Measurements from ENCODE around the gene CRYBG1. TPM values are rescaled to one million over a fixed set of nuclear protein-coding genes. Genes with fewer than 3 reads are reported as not detected.

The CRYBG1 gene
- polyA plus RNA-seq (2011; rRNA removed) (0.75 and 1.4 TPM in 2 replicates), polyA minus RNA-seq (2011; rRNA and poly(A)+ RNA removed) (1.7 TPM in 2 replicates)

GRCh38 chr6:106360410-106360988, at the start of gene CRYBG1:
Gene CRYBG1, plus strand, starts transcription at chr6:106360717. Its CDS starts 192 bp downstream, at chr6:106360909.
- no peak for DNase-seq (ENCODE audit: low read depth)

GRCh38 chr6:106315765-106316374, 44.6 kb upstream of the CRYBG1 start:
- POLR2A ChIA-PET: no interaction called here
- Histone ChIP-seq H3K27me3 (ENCODE audit: control insufficient read depth, insufficient read depth, low read length) (no peaks in the 10 kb centered on the region), H3K4me3 (ENCODE audit: low read depth, low read length) (no peak overlapping the region), H3K36me3 (ENCODE audit: control insufficient read depth, insufficient read depth, low read length) (peaks cover 2% of the 10 kb centered on the region; the same call in 1 of the 2 replicates)
- DNase-seq (ENCODE audit: low read depth): no peak
- CTCF ChIA-PET: interaction anchor here (0.6 to 0.9 kb wide), 2 partner anchors 11 to 599 kb away, joined by 3 to 4 read pairs; no protein-coding TSS in a partner anchor
- no peak for TF ChIP-seq CTCF (IDR thresholded peaks at IDR 0.05; ENCODE audit: insufficient read depth, low read depth, low read length)

More at GRCh38 chr6:106360410-106360988, at the start of gene CRYBG1:
- CTCF ChIA-PET: interaction anchor here (0.6 to 5.0 kb wide), 22 partner anchors 10 to 1272 kb away, joined by 3 to 33 read pairs (median 4); partner anchors contain the start of gene ATG5
- peak within 1 kb of the TSS; percentile 35 for H3K4me3 ChIP-seq (ENCODE audit: low read depth, low read length)
- POLR2A ChIA-PET: no interaction called here
- TF ChIP-seq CTCF (IDR thresholded peaks at IDR 0.05; ENCODE audit: insufficient read depth, low read depth, low read length): peak; percentile 75
- peaks cover 14% of the 10 kb centered on the region for H3K27me3 ChIP-seq (ENCODE audit: control insufficient read depth, insufficient read depth, low read length)
- H3K36me3 ChIP-seq (ENCODE audit: control insufficient read depth, insufficient read depth, low read length): no peaks in the 10 kb centered on the region

- ChIA-PET CTCF (interaction anchor here (0.6 to 0.9 kb wide), 2 partner anchors 12 to 599 kb away, joined by 3 to 4 read pairs; no protein-coding TSS in a partner anchor), POLR2A (interaction anchor here (0.6 kb wide), 1 partner anchor 10 kb away, joined by 3 read pairs; no protein-coding TSS in a partner anchor)
Measured at GRCh38 chr6:106316375-106316766, 44.1 kb upstream of the CRYBG1 start.

GRCh38 chr6:106318061-106318460, 42.5 kb upstream of the CRYBG1 start:
- TF ChIP-seq CTCF (IDR thresholded peaks at IDR 0.05; ENCODE audit: insufficient read depth, low read depth, low read length): no peak
- no peaks in the 10 kb centered on the region for H3K27me3 ChIP-seq (ENCODE audit: control insufficient read depth, insufficient read depth, low read length)
- no peak for DNase-seq (ENCODE audit: low read depth)
- ChIA-PET CTCF (no interaction called here), POLR2A (no interaction called here)
- peaks cover 2% of the 10 kb centered on the region; the same call in 1 of the 2 replicates for H3K36me3 ChIP-seq (ENCODE audit: control insufficient read depth, insufficient read depth, low read length)
- no peak overlapping the region for H3K4me3 ChIP-seq (ENCODE audit: low read depth, low read length)

More at GRCh38 chr6:106316375-106316766, 44.1 kb upstream of the CRYBG1 start:
- DNase-seq (ENCODE audit: low read depth): no peak
- no peak overlapping the region for H3K4me3 ChIP-seq (ENCODE audit: low read depth, low read length)
- no peak for TF ChIP-seq CTCF (IDR thresholded peaks at IDR 0.05; ENCODE audit: insufficient read depth, low read depth, low read length)
- H3K27me3 ChIP-seq (ENCODE audit: control insufficient read depth, insufficient read depth, low read length): no peaks in the 10 kb centered on the region
- peaks cover 2% of the 10 kb centered on the region; the same call in 1 of the 2 replicates for H3K36me3 ChIP-seq (ENCODE audit: control insufficient read depth, insufficient read depth, low read length)

- no peak for TF ChIP-seq CTCF (IDR thresholded peaks at IDR 0.05; ENCODE audit: insufficient read depth, low read depth, low read length)
- no peak for DNase-seq (ENCODE audit: low read depth)
- peaks cover 2% of the 10 kb centered on the region; the same call in 1 of the 2 replicates for H3K36me3 ChIP-seq (ENCODE audit: control insufficient read depth, insufficient read depth, low read length)
- no peak overlapping the region for H3K4me3 ChIP-seq (ENCODE audit: low read depth, low read length)
- ChIA-PET CTCF (no interaction called here), POLR2A (no interaction called here)
- no peaks in the 10 kb centered on the region for H3K27me3 ChIP-seq (ENCODE audit: control insufficient read depth, insufficient read depth, low read length)
Measured at GRCh38 chr6:106318851-106319250, 41.7 kb upstream of the CRYBG1 start.

Data from BJ (cell line).